Mucosa of stomach (tissue), 1 donor: ENCODE results near the gene SSRP1.

Source experiments
- H3K27me3 ChIP-seq: one replicate; pipeline ENCODE4 v1.7.0; 2013; ENCODE audit warnings: mild to moderate bottlenecking, low read length; ENCODE audit not compliant: control insufficient read depth, insufficient read depth
- H3K36me3 ChIP-seq: one replicate; pipeline ENCODE4 v1.7.0; 2013; ENCODE audit warnings: low read length; ENCODE audit not compliant: control insufficient read depth, insufficient read depth
- H3K4me1 ChIP-seq: one replicate; pipeline ENCODE4 v1.7.0; 2013; ENCODE audit warnings: mild to moderate bottlenecking, low read length; ENCODE audit not compliant: control insufficient read depth, insufficient read depth
- H3K4me3 ChIP-seq: one replicate; pipeline ENCODE4 v1.7.0; 2013; ENCODE audit warnings: low read length
- H3K9ac ChIP-seq: one replicate; pipeline ENCODE4 v1.7.0; 2013; ENCODE audit warnings: mild to moderate bottlenecking, low read length, moderate library complexity
- H3K9me3 ChIP-seq: one replicate; pipeline ENCODE4 v1.7.0; 2013; ENCODE audit warnings: mild to moderate bottlenecking, low read length, moderate library complexity; ENCODE audit not compliant: control insufficient read depth
- donor health status: Pancreatic carcinoma.

Gene SSRP1

DNA sequence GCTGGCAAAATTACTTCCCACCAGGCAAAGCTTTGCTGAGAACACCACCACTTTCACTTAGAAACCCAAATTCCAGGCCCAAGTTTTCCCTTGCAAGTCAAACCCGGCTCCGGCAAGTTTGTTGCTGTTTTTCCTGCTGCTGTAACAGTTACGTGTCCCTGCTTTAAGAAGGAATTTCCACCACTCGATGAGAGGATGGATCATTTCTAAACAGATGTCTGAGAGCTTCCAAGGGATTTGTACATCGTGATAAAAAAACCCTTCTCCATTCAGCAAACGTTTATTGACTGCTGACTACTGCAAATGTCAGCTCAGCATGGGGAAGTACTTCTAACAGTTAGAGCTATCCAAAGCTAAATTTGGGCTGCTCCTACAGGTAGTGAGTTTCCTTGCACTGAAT lies 22.2 kb upstream of the SSRP1 start:
- H3K27me3 ChIP-seq: no peaks in the 10 kb centered on the region
- no peak overlapping the region for H3K9ac ChIP-seq
- no peaks in the 10 kb centered on the region for H3K9me3 ChIP-seq
- no peaks in the 10 kb centered on the region for H3K36me3 ChIP-seq
- no peak overlapping the region for H3K4me3 ChIP-seq
- H3K4me1 ChIP-seq: no peaks in the 10 kb centered on the region

GRCh38 chr11:57357310-57357709 lies 21.6 kb upstream of the SSRP1 start:
- H3K4me1 ChIP-seq: no peaks in the 10 kb centered on the region
- no peak overlapping the region for H3K4me3 ChIP-seq
- H3K9ac ChIP-seq: no peak overlapping the region

GRCh38 chr11:57356268-57356667 lies 20.6 kb upstream of the SSRP1 start:
- no peak overlapping the region for H3K9ac ChIP-seq

More at GRCh38 chr11:57357310-57357709, 21.6 kb upstream of the SSRP1 start:
- Histone ChIP-seq H3K9me3 (no peaks in the 10 kb centered on the region), H3K36me3 (no peaks in the 10 kb centered on the region), H3K27me3 (no peaks in the 10 kb centered on the region)

GRCh38 chr11:57354699-57355098 lies 19.0 kb upstream of the SSRP1 start:
- Histone ChIP-seq H3K4me3 (no peak overlapping the region), H3K4me1 (no peaks in the 10 kb centered on the region), H3K9ac (no peak overlapping the region), H3K9me3 (no peaks in the 10 kb centered on the region), H3K27me3 (no peaks in the 10 kb centered on the region), H3K36me3 (no peaks in the 10 kb centered on the region)

More at GRCh38 chr11:57356268-57356667, 20.6 kb upstream of the SSRP1 start:
- H3K4me3 ChIP-seq: no peak overlapping the region
- no peaks in the 10 kb centered on the region for H3K9me3 ChIP-seq
- no peaks in the 10 kb centered on the region for H3K36me3 ChIP-seq
- H3K27me3 ChIP-seq: no peaks in the 10 kb centered on the region
- H3K4me1 ChIP-seq: no peaks in the 10 kb centered on the region

DNA sequence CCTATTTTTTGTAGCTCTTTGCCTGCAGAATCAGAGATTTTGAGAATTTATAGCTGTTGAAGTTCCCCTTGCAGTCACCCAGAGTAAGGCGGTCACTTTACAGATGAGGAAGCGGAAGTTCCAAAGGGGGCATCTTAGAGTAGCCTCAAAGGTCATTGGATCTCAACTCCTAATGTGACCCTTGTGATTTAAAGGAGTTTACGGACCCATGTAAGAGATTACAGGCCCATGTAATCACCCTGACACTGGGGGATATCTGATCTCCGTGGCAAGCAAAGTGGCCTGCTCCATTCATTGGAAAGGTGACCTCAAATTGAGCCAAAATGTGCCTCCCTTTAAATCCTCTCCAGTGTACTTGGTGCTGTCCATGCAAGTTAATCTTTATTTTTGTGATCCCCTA lies 18.2 kb upstream of the SSRP1 start:
- no peaks in the 10 kb centered on the region for H3K9me3 ChIP-seq
- no peaks in the 10 kb centered on the region for H3K4me1 ChIP-seq
- H3K36me3 ChIP-seq: no peaks in the 10 kb centered on the region
- H3K4me3 ChIP-seq: no peak overlapping the region
- H3K9ac ChIP-seq: no peak overlapping the region
- no peaks in the 10 kb centered on the region for H3K27me3 ChIP-seq

DNA sequence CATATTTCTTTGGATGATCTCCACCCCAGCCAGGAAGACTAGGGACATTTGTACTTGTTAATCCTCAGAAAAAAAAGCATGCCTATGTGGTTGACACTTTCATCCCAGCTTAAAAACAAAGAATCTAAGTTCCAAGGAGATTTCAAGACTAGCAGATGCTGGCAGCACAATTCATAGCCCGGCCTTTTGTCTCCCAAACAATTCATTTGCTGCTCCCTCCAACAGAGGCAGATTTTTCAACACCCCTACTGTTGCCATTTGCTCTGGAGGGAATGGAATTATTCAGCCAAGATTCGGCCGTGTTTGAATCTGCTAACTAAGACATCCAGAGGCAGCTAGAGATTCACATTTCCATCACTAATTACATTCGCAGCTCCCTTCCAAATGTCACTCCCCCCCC lies 17.8 kb upstream of the SSRP1 start:
- no peaks in the 10 kb centered on the region for H3K9me3 ChIP-seq
- no peak overlapping the region for H3K9ac ChIP-seq
- H3K36me3 ChIP-seq: no peaks in the 10 kb centered on the region

DNA sequence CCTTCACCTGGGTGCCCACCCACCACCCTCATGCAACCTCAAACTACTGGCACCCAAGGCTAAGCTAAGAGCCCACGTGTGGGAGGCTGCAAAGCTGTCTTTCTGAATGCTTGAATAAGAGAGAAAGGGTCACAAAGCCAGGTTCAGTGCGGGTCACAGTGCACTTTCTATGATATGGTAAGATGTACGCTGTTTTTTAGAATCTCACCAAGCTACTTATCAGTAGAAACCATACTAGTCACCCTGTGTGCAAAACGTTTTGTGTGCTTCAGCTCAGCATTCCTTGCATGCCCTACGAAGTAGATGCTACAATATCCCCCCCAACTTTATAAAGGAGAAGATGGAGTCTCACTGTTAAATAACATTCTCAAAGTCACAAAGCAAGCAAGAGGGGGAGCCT lies 17.3 kb upstream of the SSRP1 start:
- H3K4me1 ChIP-seq: no peaks in the 10 kb centered on the region
- no peak overlapping the region for H3K9ac ChIP-seq
- H3K4me3 ChIP-seq: no peak overlapping the region
- H3K36me3 ChIP-seq: no peaks in the 10 kb centered on the region
- no peaks in the 10 kb centered on the region for H3K27me3 ChIP-seq
- H3K9me3 ChIP-seq: no peaks in the 10 kb centered on the region

More for the DNA sequence above, 17.8 kb upstream of the SSRP1 start:
- no peaks in the 10 kb centered on the region for H3K27me3 ChIP-seq
- H3K4me1 ChIP-seq: no peaks in the 10 kb centered on the region
- H3K4me3 ChIP-seq: no peak overlapping the region

DNA sequence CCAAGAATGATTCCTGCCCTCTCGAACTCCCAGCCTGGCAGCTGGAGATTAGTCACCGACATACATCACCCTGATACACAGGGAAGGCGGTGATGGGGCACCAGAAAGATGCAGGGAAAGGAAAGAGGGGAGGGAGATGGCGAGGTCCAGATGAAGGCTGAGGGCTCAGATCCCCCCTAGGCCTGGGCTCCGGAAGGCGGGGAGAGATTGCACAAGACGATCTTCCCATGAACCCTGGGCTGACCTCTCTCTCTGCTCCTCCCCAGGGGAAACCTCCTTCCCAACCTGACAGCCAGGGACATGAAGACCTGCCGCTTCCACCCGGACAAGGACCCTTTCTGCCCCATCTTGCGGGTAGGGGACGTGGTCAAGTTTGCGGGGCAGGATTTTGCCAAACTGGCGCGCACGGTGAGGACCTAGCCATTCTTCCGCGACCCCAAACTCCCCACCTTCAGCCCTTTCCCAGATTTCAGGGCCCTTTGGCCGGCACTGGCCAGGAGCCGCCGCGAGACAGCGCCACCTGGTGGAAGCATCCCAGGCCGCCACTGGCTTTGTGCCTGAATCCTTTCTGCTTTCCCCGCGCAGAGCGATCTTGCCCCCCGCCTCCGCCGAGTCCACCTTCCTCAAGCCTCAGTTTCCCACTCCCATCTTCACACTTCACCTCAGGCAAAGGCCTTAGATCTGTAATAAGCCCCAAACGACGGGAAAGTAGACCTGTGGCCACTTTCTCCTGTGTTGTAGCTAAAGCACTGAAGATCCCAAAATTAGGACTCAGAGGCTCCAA lies 14.0 kb upstream of the SSRP1 start:
- Histone ChIP-seq H3K27me3 (no peaks in the 10 kb centered on the region), H3K4me1 (no peaks in the 10 kb centered on the region), H3K36me3 (no peaks in the 10 kb centered on the region), H3K4me3 (no peak overlapping the region), H3K9ac (no peak overlapping the region), H3K9me3 (no peaks in the 10 kb centered on the region)

GRCh38 chr11:57348636-57349313 lies 13.1 kb upstream of the SSRP1 start:
- Histone ChIP-seq H3K4me3 (no peak overlapping the region), H3K9me3 (no peaks in the 10 kb centered on the region), H3K36me3 (no peaks in the 10 kb centered on the region), H3K27me3 (no peaks in the 10 kb centered on the region), H3K9ac (no peak overlapping the region), H3K4me1 (no peaks in the 10 kb centered on the region)

- Histone ChIP-seq H3K27me3 (no peaks in the 10 kb centered on the region), H3K4me3 (no peak overlapping the region), H3K4me1 (no peaks in the 10 kb centered on the region), H3K36me3 (no peaks in the 10 kb centered on the region), H3K9me3 (no peaks in the 10 kb centered on the region), H3K9ac (no peak overlapping the region)
Measured at GRCh38 chr11:57348052-57348451, 12.4 kb upstream of the SSRP1 start.

GRCh38 chr11:57347336-57347735 lies 11.6 kb upstream of the SSRP1 start:
- H3K9ac ChIP-seq: no peak overlapping the region
- H3K4me1 ChIP-seq: no peaks in the 10 kb centered on the region
- H3K9me3 ChIP-seq: no peaks in the 10 kb centered on the region
- no peaks in the 10 kb centered on the region for H3K36me3 ChIP-seq
- no peak overlapping the region for H3K4me3 ChIP-seq
- no peaks in the 10 kb centered on the region for H3K27me3 ChIP-seq

DNA sequence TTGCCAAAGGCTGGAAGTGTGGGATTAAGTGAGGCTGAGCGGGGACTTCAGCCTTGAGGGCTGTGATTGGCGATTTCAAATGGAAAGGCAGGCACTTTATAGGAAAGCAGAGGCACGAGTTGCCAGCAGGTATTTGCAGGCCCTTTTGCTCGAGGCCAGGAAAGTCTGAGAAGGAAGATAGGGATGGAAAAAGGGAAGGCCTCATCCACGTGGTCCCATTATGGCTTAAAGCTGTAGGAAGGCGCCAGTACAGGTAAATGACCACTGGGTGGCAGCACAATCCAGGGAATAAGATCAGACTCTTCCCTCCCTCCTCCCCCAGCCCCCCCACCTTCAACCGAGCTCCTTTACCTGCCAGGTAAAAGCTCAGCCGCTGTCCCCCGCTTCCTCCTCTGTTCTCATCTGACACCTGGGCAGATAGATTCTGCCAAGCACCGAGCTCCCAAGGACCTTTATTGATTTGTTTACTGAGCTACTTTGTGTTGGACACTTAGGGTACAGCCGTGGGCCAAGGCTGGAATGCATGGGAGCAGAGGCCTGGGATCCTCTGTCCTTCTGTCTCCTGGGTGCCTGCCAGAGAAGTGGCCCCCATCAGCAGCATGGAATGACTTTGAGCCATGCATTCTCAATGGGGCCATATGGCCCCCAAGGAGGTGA lies 10.0 kb upstream of the SSRP1 start:
- Histone ChIP-seq H3K4me1 (no peaks in the 10 kb centered on the region), H3K36me3 (no peaks in the 10 kb centered on the region), H3K4me3 (no peak overlapping the region), H3K9me3 (no peaks in the 10 kb centered on the region), H3K9ac (no peak overlapping the region), H3K27me3 (no peaks in the 10 kb centered on the region)
